ENCODE measurements around the gene OCIAD2.
"Not testable (repeated sequence)": the region's sequence is repeated elsewhere in the genome, so short reads cannot be mapped to it uniquely, and the experiment has no call there.

Gene OCIAD2

DNA sequence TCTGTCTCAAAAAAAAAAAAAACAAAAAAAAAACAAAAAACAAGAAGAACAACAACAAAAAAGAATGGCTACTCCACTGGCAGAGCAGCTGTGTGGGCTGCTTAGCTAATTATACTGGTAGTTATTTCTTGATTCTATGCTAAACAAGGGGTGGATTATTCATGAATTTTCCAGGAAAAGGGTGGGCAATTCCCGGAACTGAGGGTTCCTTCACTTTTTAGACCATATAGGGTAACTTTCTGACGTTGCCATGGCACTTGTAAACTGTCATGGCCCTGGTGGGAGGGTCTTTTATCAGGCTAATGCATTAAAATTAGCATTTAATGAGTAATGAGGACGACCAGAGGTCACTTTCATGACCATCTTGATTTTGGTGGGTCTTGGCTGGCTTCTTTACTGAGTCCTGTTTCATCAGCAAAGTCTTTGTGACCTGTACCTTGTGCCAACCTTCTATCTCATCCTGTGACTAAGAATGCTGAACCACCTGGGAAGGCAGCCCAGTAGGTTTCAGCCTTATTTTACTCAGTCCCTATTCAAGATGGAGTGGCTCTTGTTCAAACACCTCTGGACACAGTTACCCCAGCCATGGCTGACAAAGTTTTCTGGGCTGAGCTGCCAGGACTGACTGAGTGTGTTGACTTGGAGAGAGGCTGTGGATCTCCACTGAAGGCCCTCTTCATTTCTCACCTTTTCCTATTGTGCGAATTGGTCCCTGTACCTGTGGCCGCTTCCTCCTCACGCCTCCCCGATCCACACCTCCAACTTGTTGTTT, 1.3 kb upstream of the OCIAD2 start:
- DNase-seq (ENCODE audit: low read depth in 2 of 2) = no peak

DNA sequence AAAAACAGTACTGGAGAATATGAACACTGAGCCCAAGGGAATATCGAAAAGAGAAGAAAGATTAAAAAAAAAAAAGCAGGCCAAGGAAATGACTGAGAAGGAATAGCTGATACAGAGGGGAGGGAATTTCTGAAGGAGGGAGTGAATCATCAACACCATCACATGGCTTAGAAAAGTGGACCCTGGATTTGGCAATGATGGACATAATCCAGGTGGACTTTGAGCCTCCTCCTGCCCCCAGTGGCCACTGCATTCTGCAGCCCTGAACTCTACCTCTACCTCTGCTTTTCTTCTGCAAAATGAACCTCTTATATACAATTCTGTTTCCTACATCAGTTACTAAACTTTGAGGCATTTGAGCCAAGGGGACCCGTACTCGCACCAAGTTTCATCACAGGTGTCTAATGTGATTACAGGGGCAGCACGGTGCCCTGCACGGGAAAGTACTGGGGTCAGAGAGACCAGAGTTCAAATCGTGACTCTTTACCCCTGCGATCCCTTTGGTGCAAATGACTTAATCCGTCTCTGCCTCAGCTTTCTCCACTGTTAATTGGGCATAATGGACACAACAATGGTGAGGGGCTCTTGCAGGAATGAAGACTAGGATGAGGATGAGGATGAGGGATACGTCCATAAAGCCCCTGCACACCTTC, 1.1 kb downstream of the OCIAD2 start:
- no peak for DNase-seq (ENCODE audit: low read depth in 2 of 2)

DNA sequence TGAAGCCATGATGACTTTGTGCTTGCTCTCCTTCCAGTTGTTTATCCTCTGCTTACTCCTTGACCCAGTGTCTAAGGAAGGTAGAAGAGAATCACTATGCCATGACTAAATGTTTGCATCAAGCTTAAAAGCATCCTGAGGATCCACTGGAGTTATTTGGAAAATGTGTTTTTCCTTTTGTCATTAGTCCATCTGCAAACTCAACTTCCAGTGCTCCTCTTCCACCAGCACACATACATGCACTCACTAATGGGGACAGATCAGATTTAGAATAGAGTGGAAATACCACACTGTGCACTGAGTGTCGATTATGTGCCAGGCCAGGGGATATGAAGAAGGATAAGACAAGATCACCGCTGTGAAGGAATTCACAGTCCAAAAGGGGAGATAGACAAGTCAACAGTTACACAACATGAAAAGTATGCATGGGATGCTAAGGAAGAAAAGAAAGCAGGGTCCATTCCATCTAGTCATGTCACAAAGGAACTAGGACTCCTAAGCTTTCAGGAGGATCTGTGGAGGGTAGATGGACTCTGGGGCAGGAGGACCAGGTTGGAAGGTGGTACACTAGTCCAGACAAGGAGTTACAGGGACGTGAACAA, 1.9 kb downstream of the OCIAD2 start:
- DNase-seq (ENCODE audit: low read depth in 2 of 2) = no peak

DNA sequence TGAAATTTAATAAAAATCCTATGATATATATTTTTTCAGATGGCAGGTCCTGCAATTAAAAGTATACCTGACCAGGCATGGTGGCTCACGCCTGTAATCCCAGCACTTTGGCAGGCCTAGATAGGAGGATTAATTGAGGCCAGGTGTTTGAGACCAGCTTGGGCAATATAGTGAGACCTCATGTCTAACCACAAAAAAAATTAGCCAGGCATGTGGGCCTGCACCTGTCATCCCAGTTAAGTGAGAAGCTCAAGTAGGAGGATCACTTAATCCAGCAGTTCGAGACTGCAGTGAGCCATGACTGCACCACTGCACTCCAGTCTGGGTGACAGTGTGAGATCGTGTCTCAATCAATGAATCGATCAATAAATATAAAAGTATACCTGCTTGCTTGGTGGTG, 2.5 kb downstream of the OCIAD2 start:
- no peak for DNase-seq (ENCODE audit: low read depth in 2 of 2)

DNA sequence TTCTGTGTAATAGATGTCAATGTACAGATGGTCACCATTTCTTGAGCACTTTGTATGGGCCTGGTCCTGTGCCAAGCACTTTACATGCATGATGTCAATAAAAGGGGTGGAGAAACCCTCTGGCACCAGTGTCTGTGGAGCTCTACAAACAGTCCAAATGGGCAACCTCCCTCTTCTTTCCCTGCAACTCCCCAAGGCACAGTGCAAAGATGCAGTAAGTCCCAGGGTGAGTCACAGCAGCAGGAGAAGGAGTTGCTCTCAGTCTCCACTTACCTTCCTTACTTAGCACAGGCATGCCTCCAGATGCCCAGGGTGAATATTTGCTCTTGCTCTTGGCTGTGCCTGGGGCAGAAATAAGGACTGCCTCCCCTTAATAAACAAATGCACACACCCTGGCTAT, 4.3 kb downstream of the OCIAD2 start:
- DNase-seq (ENCODE audit: low read depth in 2 of 2) = no peak

DNA sequence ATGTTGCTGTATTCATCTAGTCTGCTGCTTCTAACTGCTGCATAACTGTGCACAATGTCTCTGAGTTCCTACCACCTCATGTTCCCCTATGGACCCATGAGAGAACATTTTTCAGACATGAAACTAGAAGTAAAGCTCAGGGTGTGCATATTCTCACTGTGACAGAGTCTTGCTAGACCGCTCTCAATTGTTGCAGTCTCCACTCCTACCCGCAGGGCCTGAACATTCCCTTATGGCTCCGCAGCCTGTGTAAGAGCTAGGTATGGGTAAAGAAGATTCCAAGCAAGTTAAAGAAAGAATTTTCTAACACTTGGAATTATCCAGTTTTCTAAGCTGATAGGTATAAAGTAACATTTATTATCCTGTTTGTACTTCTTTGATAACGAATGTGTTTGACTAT, 5.4 kb downstream of the OCIAD2 start:
- DNase-seq (ENCODE audit: low read depth in 2 of 2) = no peak

DNA sequence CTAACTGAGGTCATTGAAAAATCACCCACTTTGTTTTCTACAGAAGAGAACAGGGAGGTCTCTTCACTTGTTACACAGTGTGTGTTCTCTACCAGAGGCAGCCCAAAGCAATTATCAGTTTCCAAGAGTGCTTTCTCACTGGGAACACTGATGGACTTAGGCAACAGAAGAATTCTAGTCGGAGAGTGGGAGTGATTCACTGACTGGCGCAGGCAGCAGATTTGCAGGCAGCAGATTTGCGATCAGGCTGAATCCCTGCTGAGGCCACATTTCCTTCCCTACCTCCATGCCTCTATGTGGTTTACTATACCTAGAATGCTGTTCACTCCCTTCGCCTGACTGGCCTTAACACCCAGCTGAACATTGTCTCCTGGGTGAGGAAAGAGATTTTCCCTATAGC, 6.6 kb downstream of the OCIAD2 start:
- no peak for DNase-seq (ENCODE audit: low read depth in 2 of 2)

DNA sequence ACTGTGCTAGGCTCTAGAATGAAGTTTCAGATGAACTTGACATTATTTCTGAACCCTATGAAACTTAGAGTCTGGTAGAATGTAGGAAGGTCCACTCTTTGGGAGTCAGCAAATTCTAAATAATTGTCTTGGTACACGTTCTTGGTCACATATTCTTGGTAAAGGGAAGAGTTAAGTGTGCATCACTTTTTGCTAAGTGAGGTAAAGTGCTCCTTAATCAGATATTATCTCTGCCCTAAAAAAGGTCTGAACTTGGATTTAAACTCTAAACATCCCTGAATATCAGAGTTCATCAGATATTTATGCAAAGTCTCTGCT, 7.2 kb downstream of the OCIAD2 start:
- DNase-seq (ENCODE audit: low read depth in 2 of 2) = no peak

DNA sequence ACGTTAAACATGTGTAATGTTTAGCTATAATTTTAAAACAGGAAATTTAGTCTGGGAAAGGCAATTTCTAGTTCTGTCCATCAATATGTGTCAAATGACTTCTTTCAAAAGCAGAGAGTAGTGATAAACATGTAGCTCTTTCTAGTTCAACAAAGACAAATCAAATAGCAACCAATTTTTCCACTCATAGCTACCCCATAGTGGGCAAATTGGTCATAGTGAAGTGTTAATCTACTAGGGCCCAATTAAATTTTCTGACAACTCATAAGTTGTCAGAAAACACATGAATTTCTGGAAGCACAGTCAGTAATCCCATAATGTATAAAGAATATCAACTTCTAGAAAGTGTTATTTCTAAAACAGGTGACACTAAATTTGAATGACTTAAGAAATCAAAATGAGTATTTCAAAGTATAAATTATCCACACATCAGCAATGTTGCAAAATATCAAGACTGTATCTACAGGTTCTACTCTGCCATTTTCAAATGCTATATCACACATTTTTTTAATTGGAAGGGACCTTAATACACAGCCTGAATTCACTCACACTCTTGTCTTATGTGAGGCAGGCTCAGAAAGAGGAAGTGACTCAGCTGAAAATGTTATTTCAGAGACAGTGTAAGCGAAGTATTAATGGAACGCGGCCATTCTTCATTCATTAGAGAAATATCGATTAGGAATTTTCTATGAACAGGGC, 7.7 kb downstream of the OCIAD2 start:
- no peak for DNase-seq (ENCODE audit: low read depth in 2 of 2)

DNA sequence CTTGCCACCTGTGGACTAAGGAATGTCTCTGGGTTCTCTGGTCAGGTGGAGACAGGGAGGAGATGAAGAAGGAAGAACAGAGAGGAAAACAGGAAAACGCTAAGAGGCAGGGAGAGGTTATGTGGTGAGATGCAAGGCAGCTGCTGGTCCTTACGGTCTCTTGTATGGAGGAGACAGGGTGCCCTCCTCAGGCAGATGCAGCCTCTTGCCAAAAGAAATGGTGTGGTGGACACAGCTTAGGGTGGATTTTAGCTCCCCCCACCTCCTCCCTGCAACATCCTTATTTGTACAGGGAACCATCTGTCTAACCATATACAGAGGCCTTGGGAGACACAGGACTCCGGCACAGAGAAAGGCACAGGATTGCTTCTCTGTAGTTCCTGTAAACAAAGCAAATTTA, 9.7 kb downstream of the OCIAD2 start:
- no peak for DNase-seq (ENCODE audit: low read depth in 2 of 2)

DNA sequence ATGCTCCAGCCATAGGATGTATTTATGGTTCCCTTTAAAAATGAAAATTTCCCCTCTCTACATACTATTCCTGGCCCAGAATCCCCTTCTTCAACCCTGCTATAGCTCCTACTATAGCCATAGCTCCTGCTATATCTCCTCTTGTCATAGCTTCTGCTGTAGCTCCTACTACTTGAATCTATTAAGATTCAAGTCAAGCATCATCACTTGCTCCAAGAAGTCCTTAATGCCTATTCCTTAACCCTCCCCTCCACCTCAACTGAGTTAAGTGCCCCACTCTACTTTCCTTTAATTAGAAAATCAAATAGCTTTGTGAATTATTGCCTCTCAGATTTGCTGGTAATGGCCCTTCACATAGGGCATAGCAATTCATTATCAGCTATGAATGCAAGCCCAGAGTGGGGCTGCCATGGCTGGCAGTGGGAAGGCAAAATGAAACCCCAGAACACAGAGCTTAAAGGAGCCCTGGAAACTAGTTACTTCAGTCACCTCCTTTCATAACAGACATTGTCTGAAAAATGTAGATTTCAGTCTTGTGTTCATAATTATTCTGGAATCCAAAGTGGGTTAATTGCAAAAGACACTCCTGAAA, 15.4 kb downstream of the OCIAD2 start:
- DNase-seq (ENCODE audit: low read depth in 2 of 2) = no peak

DNA sequence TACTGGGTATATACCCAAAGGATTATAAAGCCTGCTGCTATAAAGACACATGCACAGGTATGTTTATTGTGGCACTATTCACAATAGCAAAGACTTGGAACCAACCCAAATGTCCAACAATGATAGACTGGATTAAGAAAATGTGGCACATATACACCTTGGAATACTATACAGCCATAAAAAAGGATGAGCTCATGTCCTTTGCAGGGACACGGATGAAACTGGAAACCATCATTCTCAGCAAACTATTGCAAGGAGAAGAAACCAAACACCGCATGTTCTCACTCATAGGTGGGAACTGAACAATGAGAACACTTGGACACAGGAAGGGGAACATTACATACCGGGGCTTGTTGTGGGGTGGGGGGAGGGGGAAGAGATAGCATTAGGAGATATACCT, 16.8 kb downstream of the OCIAD2 start:
- DNase-seq (ENCODE audit: low read depth in 2 of 2) = not testable (repeated sequence)

DNA sequence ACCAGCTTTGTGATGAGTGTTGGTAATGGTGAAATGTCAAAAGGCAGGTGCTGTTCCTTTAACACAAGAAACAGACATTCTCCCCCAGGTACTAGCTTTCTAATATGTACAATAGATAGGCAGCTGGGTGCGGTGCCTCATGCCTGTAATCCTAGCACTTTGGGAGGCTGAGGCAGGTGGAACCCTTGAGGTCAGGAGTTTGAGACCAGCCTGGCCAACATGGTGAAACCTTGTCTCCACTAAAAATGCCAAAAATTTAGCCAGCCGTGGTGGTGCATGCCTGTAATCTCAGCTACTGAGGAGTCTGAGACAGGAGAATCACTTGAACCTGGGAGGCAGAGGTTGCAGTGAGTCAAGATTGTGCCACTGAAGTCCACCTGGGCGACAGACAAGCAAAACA, 24.9 kb downstream of the OCIAD2 start:
- DNase-seq (ENCODE audit: low read depth in 2 of 2) = not testable (repeated sequence)

DNA sequence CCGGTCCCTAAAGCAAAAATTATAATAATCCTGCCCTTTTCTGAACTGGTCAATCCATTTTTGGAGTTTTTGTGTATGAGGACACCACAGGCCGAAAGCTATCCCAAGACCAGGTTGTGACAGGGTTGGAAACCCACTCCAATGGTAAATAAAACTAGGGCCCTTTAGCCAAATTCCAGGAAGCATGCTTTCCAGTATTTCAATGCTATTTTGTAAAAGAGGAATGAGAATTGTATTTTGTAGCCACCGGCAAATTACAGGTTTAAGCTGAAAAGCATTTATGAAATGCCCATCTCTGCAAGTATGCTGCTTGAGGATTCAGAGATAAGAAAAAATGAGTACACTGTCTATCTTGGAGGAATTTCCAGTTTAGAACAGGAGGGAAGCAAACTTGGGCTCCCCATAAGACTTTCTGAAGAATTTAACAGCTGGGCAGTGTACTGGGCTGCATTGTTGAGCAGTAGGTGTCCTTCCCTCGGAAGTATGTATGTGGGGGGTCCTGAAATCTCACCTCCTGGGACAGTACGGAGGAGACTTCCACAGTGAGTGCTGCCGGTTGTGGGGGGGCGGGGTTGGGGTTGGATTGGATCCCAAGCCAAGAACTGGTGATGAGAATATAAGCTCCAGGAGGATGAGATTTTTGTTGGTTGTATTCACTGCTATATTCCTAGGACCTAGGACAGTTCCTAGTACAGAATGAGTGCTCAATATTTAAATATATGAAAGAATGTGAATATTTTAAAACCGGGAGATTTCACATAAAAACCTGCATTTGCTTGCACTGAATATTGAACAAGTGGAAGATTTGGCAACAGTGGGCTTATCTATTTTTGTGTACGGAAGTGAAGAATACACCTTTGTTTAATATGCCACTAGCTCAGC, 26.8 kb downstream of the OCIAD2 start:
- no peak for DNase-seq (ENCODE audit: low read depth in 2 of 2)

DNA sequence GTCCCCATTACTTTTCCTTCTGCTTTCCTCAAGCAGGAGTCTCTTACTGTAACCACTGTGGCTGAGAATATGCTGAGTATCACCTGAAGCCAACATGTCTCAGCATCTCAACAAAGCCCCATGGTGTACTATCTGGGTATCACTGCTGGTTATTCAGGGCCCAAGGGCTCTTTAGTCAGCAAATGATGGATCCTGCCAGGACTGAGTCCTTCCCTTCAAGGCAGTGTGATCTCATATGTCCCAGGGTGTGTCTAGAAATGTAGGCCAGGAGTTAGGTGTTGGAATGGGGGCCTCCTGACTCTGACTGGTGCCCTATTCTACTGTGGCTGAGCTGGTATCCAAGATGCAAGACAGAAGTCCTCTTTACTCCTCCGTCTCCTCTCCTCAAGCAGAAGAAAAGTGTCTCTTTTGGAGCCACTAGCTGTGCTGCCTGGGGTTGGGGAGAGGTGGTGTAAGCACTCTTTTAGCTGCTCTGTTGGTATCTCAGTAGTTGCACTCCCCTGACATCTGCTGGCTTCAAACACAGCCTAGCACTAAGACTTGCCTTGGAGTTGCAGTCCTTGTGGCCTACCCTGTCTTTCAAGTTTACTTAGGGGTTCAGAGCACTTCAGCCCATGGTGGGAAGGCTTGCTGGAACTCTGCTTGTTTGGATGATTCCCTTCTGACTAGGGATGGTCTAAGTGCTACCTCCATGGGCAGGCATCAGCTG, 28.6 kb downstream of the OCIAD2 start:
- no peak for DNase-seq (ENCODE audit: low read depth in 2 of 2)

DNA sequence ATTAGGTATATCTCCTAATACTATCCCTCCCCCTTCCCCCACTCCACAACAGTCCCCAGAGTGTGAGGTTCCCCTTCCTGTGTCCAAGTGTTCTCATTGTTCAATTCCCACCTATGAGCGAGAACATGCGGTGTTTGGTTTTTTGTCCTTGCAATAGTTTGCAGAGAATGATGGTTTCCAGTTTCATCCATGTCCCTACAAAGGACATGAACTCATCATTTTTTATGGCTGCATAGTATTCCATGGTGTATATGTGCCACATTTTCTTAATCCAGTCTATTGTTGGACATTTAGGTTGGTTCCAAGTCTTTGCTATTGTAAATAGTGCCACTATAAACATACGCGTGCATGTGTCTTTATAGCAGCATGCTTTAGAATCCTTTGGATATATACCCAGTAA, 41.9 kb downstream of the OCIAD2 start:
- not testable (repeated sequence) for DNase-seq (ENCODE audit: low read depth in 2 of 2)

DNA sequence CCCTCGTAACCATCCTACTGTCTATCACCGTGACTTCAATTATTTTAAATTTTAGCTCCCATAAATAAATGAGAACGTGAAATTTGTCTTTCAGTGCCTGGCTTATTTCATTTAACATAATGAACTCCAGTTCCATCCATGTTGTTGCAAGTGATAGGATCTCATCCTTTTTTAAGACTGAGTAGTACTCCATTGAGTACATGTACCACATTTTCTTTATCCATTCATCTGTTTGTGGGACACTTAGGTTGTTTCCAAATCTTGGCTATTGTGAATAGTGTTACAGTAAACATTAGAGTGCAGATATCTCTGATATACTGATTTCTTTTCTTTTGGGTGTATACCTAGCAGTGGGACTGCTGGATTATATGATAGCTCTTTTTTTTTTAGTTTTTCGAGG, 42.8 kb downstream of the OCIAD2 start:
- no peak for DNase-seq (ENCODE audit: low read depth in 2 of 2)

DNA sequence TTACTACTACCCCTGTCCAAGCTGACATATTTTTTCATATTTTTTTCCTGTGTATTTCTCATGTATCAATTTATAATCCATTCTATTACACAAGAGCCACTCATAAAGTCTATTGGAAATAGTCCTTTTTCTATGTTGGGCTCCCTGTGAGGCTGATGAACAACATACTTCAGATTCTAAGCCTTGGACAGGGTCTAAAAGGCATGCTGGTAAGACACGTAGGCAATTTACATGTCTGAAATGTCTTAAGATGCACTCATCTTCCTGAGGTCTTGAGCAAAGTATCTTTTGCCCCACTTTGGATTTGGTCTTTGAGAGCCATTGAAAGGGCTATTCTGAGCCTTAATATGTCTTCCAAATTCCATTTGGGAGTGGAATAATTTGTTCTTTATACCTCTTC, 43.9 kb downstream of the OCIAD2 start:
- DNase-seq (ENCODE audit: low read depth in 2 of 2) = no peak

DNA sequence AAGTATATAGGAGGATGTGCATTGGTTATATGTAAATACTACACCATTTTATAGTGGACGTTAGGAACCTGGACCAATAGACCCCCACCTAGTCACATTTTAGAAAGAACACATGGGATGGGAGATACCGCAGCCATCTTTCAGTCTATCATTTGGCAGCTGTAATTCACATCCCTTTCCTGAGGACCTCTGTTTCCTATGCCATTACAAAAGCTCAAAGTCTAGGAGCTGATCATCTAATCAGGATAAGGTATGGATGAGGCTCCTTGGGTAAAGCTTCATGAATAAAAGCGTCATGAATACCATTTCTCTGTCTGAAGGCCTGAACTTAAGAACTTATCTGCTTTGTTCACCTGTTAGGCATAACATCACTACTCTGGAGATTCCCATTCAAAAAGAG, 44.5 kb downstream of the OCIAD2 start:
- DNase-seq (ENCODE audit: low read depth in 2 of 2) = no peak

DNA sequence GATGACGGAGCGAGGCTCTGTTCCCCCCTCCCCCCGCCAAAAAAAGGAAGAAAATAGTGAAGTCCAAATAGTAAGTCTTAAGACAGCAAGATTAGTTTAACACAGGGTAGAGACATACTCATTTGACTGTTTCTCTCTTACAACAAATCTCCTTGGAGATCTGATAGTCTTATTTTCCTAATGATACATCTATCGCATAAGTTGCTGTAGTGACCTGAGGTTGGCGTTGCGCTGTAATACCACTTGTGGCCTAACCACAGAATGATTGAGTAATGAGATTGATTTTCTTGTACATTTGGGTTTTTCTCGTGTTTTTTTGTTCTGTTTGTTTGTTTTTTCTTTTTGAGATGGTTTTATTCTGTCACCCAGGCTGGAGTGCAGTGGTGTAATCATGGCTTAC, 48.4 kb downstream of the OCIAD2 start:
- no peak for DNase-seq (ENCODE audit: low read depth in 2 of 2)

DNA sequence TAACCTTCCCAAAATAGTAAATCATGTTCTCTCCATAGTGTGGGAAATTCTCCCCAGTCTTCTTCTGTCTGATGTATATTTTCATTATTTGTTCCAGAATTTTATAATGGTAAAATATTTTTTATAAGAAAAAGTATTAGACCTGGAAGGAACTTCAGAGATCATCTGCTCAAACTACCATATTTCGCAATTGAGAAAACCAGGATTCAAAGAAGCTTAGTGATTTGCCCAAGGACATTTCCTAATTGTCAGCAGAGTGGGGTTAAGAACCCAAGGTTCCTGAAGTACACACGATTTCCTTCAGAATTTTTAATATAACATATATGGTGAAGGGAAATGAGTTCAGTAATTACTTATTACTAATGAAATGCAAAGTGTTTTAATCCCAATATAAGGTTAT, 51.6 kb downstream of the OCIAD2 start:
- no peak for DNase-seq (ENCODE audit: low read depth in 2 of 2)

Data from stimulated activated CD4-positive, alpha-beta T cell treated with anti-CD3 and anti-CD28 coated beads, Interleukin-4, amount 100 ng/mL, for 48 hours (primary cell).